ENCODE results near the gene SLC44A4. TPM values are rescaled to one million over a fixed set of nuclear protein-coding genes. Genes with fewer than 3 reads are reported as not detected.
"Not testable (repeated sequence)": the region's sequence is repeated elsewhere in the genome, so short reads cannot be mapped to it uniquely, and the experiment has no call there.

The SLC44A4 gene
- total RNA-seq, 1 donor from 2014 or later = not detected

DNA sequence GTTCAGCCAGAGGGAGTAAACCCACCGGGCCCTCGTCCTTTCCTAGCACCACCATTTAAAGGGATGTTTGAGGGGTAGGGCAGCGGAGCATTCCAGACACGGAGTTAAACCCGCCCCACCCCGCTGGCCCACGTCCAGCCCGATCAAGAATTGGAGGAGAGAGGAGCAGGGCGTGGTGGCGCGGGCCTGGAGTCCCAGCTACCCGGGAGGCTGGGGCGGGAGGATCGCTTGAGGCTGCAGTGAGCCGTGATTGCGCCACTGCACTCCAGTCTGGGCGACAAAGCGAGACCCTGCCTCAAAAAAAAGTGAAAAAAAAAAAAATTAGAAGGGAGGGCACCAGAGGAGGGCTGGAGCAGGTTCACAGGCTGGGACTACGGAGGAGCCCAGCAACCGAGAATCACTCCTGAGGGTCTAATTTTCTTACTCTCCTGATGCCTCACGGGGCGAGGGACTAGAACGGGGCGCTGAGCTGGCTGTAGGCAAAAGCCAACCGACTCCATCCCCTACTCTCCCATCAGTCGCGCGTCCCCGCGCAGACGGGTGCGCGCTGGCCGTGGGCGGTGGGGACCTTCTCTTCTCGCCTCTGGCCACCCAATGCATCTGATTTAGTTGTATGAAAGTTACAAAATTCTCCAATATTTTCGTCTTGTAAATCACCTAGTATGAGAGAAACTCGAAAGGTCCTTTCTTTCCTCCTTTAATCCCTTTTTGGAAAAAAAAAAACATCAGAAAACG, 57.3 kb downstream of the SLC44A4 start:
- Mint-ChIP-seq H3K27ac (ENCODE audit: unreplicated experiment) (peak overlapping the region; percentile 99), H3K36me3 (ENCODE audit: low read depth) (no peaks in the 10 kb centered on the region), H3K4me1 (ENCODE audit: low read depth) (peaks cover 51% of the 10 kb centered on the region), H3K4me3 (ENCODE audit: unreplicated experiment) (peak overlapping the region; percentile 86), H3K9me3 (ENCODE audit: low read depth) (no peaks in the 10 kb centered on the region), H3K27me3 (ENCODE audit: low read depth) (no peaks in the 10 kb centered on the region)
- no peak for TF ChIP-seq CTCF (IDR thresholded peaks at IDR 0.05)
- DNase-seq (ENCODE audit: low spot score) = peak; percentile 83

- H3K27me3 Mint-ChIP-seq (ENCODE audit: low read depth); H3K4me3 Mint-ChIP-seq (ENCODE audit: unreplicated experiment); DNase-seq (ENCODE audit: low spot score); H3K9me3 Mint-ChIP-seq (ENCODE audit: low read depth); H3K36me3 Mint-ChIP-seq (ENCODE audit: low read depth): not testable (repeated sequence)
- Mint-ChIP-seq H3K27ac (ENCODE audit: unreplicated experiment) (peak overlapping the region; percentile 99), H3K4me1 (ENCODE audit: low read depth) (peaks cover 43% of the 10 kb centered on the region)
Measured at GRCh38 chr6:31820399-31820798, 58.4 kb downstream of the SLC44A4 start.

DNA sequence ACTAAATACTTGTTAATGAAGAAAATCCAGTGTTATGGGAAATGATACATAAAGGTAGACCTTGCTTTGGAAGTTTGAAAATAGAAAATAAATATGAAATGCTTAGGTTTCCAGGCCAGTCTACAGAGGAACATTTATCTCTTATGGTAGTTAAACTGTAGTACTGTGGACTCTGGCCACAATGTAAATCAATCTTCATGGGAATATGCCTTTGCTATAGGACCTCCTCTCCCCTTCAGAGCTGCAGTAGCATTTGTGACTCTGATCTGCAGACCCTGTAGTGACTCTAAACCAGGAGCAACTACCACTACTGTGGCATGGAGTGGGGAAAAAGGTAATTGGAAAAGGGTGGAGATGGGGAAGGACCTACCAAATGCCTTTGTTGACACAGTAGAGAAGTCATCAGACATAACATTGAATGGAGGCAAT, 58.9 kb downstream of the SLC44A4 start:
- no peak for TF ChIP-seq CTCF (IDR thresholded peaks at IDR 0.05)
- DNase-seq (ENCODE audit: low spot score) = no peak
- Mint-ChIP-seq H3K4me1 (ENCODE audit: low read depth) (peaks cover 42% of the 10 kb centered on the region), H3K9me3 (ENCODE audit: low read depth) (no peaks in the 10 kb centered on the region), H3K36me3 (ENCODE audit: low read depth) (no peaks in the 10 kb centered on the region), H3K27ac (ENCODE audit: unreplicated experiment) (peak overlapping the region; percentile 58), H3K4me3 (ENCODE audit: unreplicated experiment) (no peak overlapping the region), H3K27me3 (ENCODE audit: low read depth) (no peaks in the 10 kb centered on the region)

- H3K4me3 Mint-ChIP-seq (ENCODE audit: unreplicated experiment) = peak overlapping the region; percentile 66
- H3K9me3 Mint-ChIP-seq (ENCODE audit: low read depth); H3K36me3 Mint-ChIP-seq (ENCODE audit: low read depth); H3K27me3 Mint-ChIP-seq (ENCODE audit: low read depth); DNase-seq (ENCODE audit: low spot score): not testable (repeated sequence)
- peak overlapping the region; percentile 77 for H3K27ac Mint-ChIP-seq (ENCODE audit: unreplicated experiment)
- peaks cover 49% of the 10 kb centered on the region for H3K4me1 Mint-ChIP-seq (ENCODE audit: low read depth)
Measured at GRCh38 chr6:31817929-31818511, 60.8 kb downstream of the SLC44A4 start.

DNA sequence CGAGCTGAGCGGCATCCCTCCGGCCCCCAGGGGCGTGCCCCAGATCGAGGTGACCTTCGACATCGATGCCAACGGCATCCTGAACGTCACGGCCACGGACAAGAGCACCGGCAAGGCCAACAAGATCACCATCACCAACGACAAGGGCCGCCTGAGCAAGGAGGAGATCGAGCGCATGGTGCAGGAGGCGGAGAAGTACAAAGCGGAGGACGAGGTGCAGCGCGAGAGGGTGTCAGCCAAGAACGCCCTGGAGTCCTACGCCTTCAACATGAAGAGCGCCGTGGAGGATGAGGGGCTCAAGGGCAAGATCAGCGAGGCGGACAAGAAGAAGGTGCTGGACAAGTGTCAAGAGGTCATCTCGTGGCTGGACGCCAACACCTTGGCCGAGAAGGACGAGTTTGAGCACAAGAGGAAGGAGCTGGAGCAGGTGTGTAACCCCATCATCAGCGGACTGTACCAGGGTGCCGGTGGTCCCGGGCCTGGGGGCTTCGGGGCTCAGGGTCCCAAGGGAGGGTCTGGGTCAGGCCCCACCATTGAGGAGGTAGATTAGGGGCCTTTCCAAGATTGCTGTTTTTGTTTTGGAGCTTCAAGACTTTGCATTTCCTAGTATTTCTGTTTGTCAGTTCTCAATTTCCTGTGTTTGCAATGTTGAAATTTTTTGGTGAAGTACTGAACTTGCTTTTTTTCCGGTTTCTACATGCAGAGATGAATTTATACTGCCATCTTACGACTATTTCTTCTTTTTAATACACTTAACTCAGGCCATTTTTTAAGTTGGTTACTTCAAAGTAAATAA, 61.5 kb downstream of the SLC44A4 start:
- peaks cover 43% of the 10 kb centered on the region for H3K4me1 Mint-ChIP-seq (ENCODE audit: low read depth)
- H3K27ac Mint-ChIP-seq (ENCODE audit: unreplicated experiment) = peak overlapping the region; percentile 77
- DNase-seq (ENCODE audit: low spot score); H3K9me3 Mint-ChIP-seq (ENCODE audit: low read depth); H3K36me3 Mint-ChIP-seq (ENCODE audit: low read depth); H3K27me3 Mint-ChIP-seq (ENCODE audit: low read depth): not testable (repeated sequence)
- peak overlapping the region; percentile 66 for H3K4me3 Mint-ChIP-seq (ENCODE audit: unreplicated experiment)

GRCh38 chr6:31815025-31815838, 63.6 kb downstream of the SLC44A4 start, which contains the start of the genes HSPA1A and HSPA1L:
TSS of gene HSPA1A (plus strand) at chr6:31815543. CDS start at chr6:31815757, 214 bp downstream.
TSS of gene HSPA1L (minus strand) at chr6:31815283. CDS start at chr6:31811972, 3,311 bp downstream.
- H3K27ac Mint-ChIP-seq (ENCODE audit: unreplicated experiment) = peak within 1 kb of the TSS; percentile 99
- H3K27me3 Mint-ChIP-seq (ENCODE audit: low read depth) = no peaks in the 10 kb centered on the region
- H3K4me3 Mint-ChIP-seq (ENCODE audit: unreplicated experiment) = peak within 1 kb of the TSS; percentile 91
- H3K36me3 Mint-ChIP-seq (ENCODE audit: low read depth) = no peaks in the 10 kb centered on the region
- H3K4me1 Mint-ChIP-seq (ENCODE audit: low read depth) = peaks cover 33% of the 10 kb centered on the region
- DNase-seq (ENCODE audit: low spot score) = no peak
- no peak for TF ChIP-seq CTCF (IDR thresholded peaks at IDR 0.05)
- no peaks in the 10 kb centered on the region for H3K9me3 Mint-ChIP-seq (ENCODE audit: low read depth)

Measured in chondrocyte (in vitro differentiated cells).